ENCODE measurements around the gene PPCDC. TPM values are rescaled to one million over a fixed set of nuclear protein-coding genes. Genes with fewer than 3 reads are reported as not detected.

Gene PPCDC
- polyA plus RNA-seq, 1 of the 3 experiments (the other 2 are of a cell fraction), result 19.8 TPM

- no peaks in the 10 kb centered on the region for H3K36me3 ChIP-seq (replicated peaks in 1 of 2; ENCODE audit: control insufficient read depth in 1 of 2, insufficient read depth in 2 of 2, low read length in 1 of 2)
- no peaks in the 10 kb centered on the region for H3K9me2 ChIP-seq
- DNase-seq, result no peak
- TF ChIP-seq, protein P1, sequence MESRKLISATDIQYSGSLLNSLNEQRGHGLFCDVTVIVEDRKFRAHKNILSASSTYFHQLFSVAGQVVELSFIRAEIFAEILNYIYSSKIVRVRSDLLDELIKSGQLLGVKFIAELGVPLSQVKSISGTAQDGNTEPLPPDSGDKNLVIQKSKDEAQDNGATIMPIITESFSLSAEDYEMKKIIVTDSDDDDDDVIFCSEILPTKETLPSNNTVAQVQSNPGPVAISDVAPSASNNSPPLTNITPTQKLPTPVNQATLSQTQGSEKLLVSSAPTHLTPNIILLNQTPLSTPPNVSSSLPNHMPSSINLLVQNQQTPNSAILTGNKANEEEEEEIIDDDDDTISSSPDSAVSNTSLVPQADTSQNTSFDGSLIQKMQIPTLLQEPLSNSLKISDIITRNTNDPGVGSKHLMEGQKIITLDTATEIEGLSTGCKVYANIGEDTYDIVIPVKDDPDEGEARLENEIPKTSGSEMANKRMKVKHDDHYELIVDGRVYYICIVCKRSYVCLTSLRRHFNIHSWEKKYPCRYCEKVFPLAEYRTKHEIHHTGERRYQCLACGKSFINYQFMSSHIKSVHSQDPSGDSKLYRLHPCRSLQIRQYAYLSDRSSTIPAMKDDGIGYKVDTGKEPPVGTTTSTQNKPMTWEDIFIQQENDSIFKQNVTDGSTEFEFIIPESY (IDR thresholded peaks at IDR 0.05; ENCODE audit: borderline replicate concordance, low read depth), result no peak
- no peak for TF ChIP-seq NFIC (IDR thresholded peaks at IDR 0.05; ENCODE audit: borderline replicate concordance)
- no peak for TF ChIP-seq MAX (IDR thresholded peaks at IDR 0.05; ENCODE audit: low read depth)
- no peak for TF ChIP-seq RCOR1 (IDR thresholded peaks at IDR 0.05; ENCODE audit: low read length)
- TF ChIP-seq FOXJ3 (CRISPR knock-in tag; IDR thresholded peaks at IDR 0.05), result no peak
- TF ChIP-seq JUND (IDR thresholded peaks at IDR 0.05), result no peak
- no peak for TF ChIP-seq YY1 (IDR thresholded peaks at IDR 0.05; ENCODE audit: low read depth)
- no peak for TF ChIP-seq EP300 (IDR thresholded peaks at IDR 0.05; ENCODE audit: borderline replicate concordance in 1 of 2, low read depth in 1 of 2, low read length in 1 of 2)
- no peak for TF ChIP-seq RFX5 (IDR thresholded peaks at IDR 0.05; ENCODE audit: low read length)
- TF ChIP-seq ELF1 (IDR thresholded peaks at IDR 0.05), result no peak
- no peak for TF ChIP-seq TAF1 (IDR thresholded peaks at IDR 0.05; ENCODE audit: borderline replicate concordance, low read depth, low read length)
- TF ChIP-seq CHD2 (IDR thresholded peaks at IDR 0.05; ENCODE audit: low read length, partially characterized antibody), result no peak
- no peak for TF ChIP-seq RXRA (IDR thresholded peaks at IDR 0.05; ENCODE audit: borderline replicate concordance, low read depth)
- TF ChIP-seq EZH2phosphoT487 (IDR thresholded peaks at IDR 0.05; ENCODE audit: borderline replicate concordance, low read depth), result no peak
- no peak overlapping the region for H2AFZ ChIP-seq (ENCODE audit: low read depth)
- H3K27me3 ChIP-seq (ENCODE audit: insufficient read depth), result no peaks in the 10 kb centered on the region
- H3K79me2 ChIP-seq (ENCODE audit: insufficient read depth), result no peaks in the 10 kb centered on the region
- 78% methylated on average over 5 of the region's 5 CpGs for WGBS (ENCODE audit: low lambda C conversion rate)
- POLR2A ChIA-PET, result interaction anchor here (1.0 kb wide), 1 partner anchor 13 kb away, joined by 4 read pairs; the partner anchor contains the start of gene SCAMP5
- H3K4me3 ChIP-seq (ENCODE audit: low read depth in 2 of 2, low read length in 1 of 2), result no peak overlapping the region
- no peak overlapping the region for H3K27ac ChIP-seq (ENCODE audit: low read depth in 2 of 2, low read length in 1 of 2)
- H3K4me1 ChIP-seq (ENCODE audit: control insufficient read depth in 1 of 2, insufficient read depth in 2 of 2, low read depth in 1 of 2, low read length in 1 of 2), result peaks cover 0 to 4% of the 10 kb centered on the region in 2 experiments; a peak in 1 of 4 replicates
- no peak overlapping the region for H3K4me2 ChIP-seq
- H3K9ac ChIP-seq, result no peak overlapping the region
- CTCF ChIA-PET, result interaction anchor here (1.2 to 2.1 kb wide), 2 partner anchors 27 to 32 kb away, joined by 3 to 4 read pairs; no protein-coding TSS in a partner anchor
- H4K20me1 ChIP-seq (ENCODE audit: insufficient read depth), result no peaks in the 10 kb centered on the region
- peaks cover 8% of the 10 kb centered on the region for H3F3A ChIP-seq (replicated peaks; ENCODE audit: insufficient read depth)
- H3K9me3 ChIP-seq, result no peaks in the 10 kb centered on the region
Measured at GRCh38 chr15:74982183-74982582, 41.2 kb upstream of the PPCDC start.

GRCh38 chr15:74983725-74984231 lies 39.6 kb upstream of the PPCDC start:
- H3K9me3 ChIP-seq, result no peaks in the 10 kb centered on the region
- H4K20me1 ChIP-seq (ENCODE audit: insufficient read depth), result no peaks in the 10 kb centered on the region
- WGBS (ENCODE audit: low lambda C conversion rate), result 29% methylated on average over 4 of the region's 4 CpGs
- no peaks in the 10 kb centered on the region for H3K9me2 ChIP-seq
- no peak overlapping the region for H2AFZ ChIP-seq (ENCODE audit: low read depth)
- H3K4me3 ChIP-seq (ENCODE audit: low read depth in 2 of 2, low read length in 1 of 2), result no peak overlapping the region
- no peaks in the 10 kb centered on the region for H3K27me3 ChIP-seq (ENCODE audit: insufficient read depth)
- H3K79me2 ChIP-seq (ENCODE audit: insufficient read depth), result no peaks in the 10 kb centered on the region
- no peak overlapping the region for H3K27ac ChIP-seq (ENCODE audit: low read depth in 2 of 2, low read length in 1 of 2)
- no peak overlapping the region for H3K9ac ChIP-seq
- no peaks in the 10 kb centered on the region for H3K36me3 ChIP-seq (replicated peaks in 1 of 2; ENCODE audit: control insufficient read depth in 1 of 2, insufficient read depth in 2 of 2, low read length in 1 of 2)
- DNase-seq, result no peak
- H3K4me1 ChIP-seq (ENCODE audit: control insufficient read depth in 1 of 2, insufficient read depth in 2 of 2, low read depth in 1 of 2, low read length in 1 of 2), result peaks cover 0 to 1% of the 10 kb centered on the region in 2 experiments; a peak in 1 of 4 replicates
- no peak for TF ChIP-seq FOXM1 (IDR thresholded peaks at IDR 0.05; ENCODE audit: low read depth)
- TF ChIP-seq GATA2 (CRISPR knock-in tag; IDR thresholded peaks at IDR 0.05), result no peak
- TF ChIP-seq SMC3 (IDR thresholded peaks at IDR 0.05; ENCODE audit: low read depth, low read length), result no peak
- TF ChIP-seq TAF1 (IDR thresholded peaks at IDR 0.05; ENCODE audit: borderline replicate concordance, low read depth, low read length), result no peak
- TF ChIP-seq CHD2 (IDR thresholded peaks at IDR 0.05; ENCODE audit: low read length, partially characterized antibody), result no peak
- TF ChIP-seq, protein P1 (IDR thresholded peaks at IDR 0.05; ENCODE audit: borderline replicate concordance, low read depth), result no peak
- no peak for TF ChIP-seq FOXJ3 (CRISPR knock-in tag; IDR thresholded peaks at IDR 0.05)
- no peak for TF ChIP-seq RAD21 (IDR thresholded peaks at IDR 0.05; ENCODE audit: low read length)
- TF ChIP-seq YY1 (IDR thresholded peaks at IDR 0.05; ENCODE audit: low read depth), result no peak
- TF ChIP-seq NRF1 (IDR thresholded peaks at IDR 0.05; ENCODE audit: low read depth, low read length), result no peak
- no peak for TF ChIP-seq NFIC (IDR thresholded peaks at IDR 0.05; ENCODE audit: borderline replicate concordance)
- no peak overlapping the region for H3K4me2 ChIP-seq
- ChIA-PET POLR2A (no interaction called here), CTCF (interaction anchor here (1.2 to 2.1 kb wide), 2 partner anchors 33 to 352 kb away, joined by 4 read pairs; no protein-coding TSS in a partner anchor)
- H3F3A ChIP-seq (replicated peaks; ENCODE audit: insufficient read depth), result peaks cover 3% of the 10 kb centered on the region
